GM12864 (cell line): ENCODE measurements around the gene CNIH4.

Source experiments
- DNase-seq: peaks from one replicate; pipeline ENCODE4 v3.0.0-alpha.2; 2011; ENCODE audit warnings: low read depth
- H3K4me3 ChIP-seq: 2 replicates; pipeline ENCODE4 v1.5.1; 2011; ENCODE audit warnings: mild to moderate bottlenecking, low read depth, low read length, control low read depth
- TF ChIP-seq, protein P1 (sequence below): IDR thresholded peaks from 2 replicates; pipeline ENCODE4 v1.5.1; 2011; ENCODE audit warnings: low read depth, mild to moderate bottlenecking, moderate library complexity, low read length, control low read depth, inconsistent platforms; ENCODE audit errors: missing control alignments

Gene CNIH4

DNA sequence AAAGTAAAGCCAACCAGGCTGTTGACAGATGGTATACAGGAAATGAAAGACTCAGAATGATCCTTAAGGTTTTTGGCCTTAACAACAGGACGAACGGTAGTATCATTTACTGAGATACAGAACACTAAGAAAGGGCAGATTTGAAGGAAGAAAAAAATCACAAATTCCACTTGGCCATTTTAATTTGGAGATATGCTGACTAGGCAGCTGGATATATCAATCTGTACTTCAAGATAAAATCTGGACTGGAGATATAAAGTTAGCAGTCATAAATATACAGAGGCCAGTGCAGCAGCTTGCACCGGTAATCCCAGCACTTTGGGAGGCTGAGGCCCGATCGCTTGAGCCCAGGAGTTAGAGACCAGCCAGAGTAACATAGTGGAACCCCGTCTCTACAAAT lies 28.0 kb upstream of the CNIH4 start:
- no peak for DNase-seq
- H3K4me3 ChIP-seq, result peak overlapping the region; percentile 87; the same call in 1 of the 2 replicates
- TF ChIP-seq, protein P1, sequence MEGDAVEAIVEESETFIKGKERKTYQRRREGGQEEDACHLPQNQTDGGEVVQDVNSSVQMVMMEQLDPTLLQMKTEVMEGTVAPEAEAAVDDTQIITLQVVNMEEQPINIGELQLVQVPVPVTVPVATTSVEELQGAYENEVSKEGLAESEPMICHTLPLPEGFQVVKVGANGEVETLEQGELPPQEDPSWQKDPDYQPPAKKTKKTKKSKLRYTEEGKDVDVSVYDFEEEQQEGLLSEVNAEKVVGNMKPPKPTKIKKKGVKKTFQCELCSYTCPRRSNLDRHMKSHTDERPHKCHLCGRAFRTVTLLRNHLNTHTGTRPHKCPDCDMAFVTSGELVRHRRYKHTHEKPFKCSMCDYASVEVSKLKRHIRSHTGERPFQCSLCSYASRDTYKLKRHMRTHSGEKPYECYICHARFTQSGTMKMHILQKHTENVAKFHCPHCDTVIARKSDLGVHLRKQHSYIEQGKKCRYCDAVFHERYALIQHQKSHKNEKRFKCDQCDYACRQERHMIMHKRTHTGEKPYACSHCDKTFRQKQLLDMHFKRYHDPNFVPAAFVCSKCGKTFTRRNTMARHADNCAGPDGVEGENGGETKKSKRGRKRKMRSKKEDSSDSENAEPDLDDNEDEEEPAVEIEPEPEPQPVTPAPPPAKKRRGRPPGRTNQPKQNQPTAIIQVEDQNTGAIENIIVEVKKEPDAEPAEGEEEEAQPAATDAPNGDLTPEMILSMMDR, result no peak

- TF ChIP-seq, protein P1, result no peak
- peak overlapping the region; percentile 87 for H3K4me3 ChIP-seq
- no peak for DNase-seq
Measured at GRCh38 chr1:224329484-224329841, 27.2 kb upstream of the CNIH4 start.

DNA sequence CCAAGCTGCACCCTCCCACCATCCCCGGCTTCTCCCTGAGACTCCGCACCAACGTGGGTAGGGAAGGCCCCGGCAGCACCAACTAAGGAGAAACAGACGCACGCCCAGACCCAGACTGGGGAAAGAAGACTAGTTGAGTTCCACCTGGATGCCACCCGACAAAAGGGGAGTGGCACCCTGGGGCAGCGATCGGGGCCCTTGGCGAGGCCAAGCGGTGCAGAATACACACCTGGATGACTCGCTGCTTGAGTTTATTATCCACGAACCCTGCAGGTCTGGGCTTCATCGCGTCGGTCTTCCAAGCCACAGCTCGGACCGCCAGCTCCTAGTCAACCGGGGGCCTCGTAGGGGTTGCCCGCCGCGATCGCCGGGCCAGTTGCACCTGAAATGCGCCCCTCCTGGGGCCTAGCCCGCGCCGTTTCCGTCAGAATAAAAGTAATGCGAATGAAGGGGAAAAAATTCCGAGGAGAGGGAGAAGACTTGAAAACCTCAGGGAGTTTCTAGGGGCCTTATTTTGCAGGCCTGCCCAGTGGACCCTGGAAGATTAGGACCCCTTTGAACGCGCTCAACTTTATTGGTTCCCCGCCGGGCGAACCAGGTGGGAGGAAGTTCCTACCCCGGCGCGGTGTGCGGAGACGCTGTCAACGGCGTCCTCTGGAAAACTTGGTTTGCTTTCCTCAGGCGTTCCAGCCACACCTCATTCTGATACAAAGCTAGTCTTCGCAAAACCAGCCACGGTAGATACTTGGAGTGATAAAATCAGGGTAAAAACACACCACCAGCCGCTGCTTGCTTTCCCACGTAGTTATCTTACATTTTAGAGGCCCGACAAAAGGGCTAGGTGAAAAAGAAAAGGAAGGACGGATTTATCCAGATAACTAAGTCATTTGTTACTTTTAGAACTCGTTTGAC lies 26.6 kb upstream of the CNIH4 start, which contains the start of gene NVL:
Gene NVL, minus strand, starts transcription at position 331 of the 912 bp plus-strand sequence. Its CDS starts 45 bp downstream, at position 286.
- DNase-seq, result peak; percentile 73
- peak within 1 kb of the TSS; percentile 87 for H3K4me3 ChIP-seq
- TF ChIP-seq, protein P1, result no peak

DNA sequence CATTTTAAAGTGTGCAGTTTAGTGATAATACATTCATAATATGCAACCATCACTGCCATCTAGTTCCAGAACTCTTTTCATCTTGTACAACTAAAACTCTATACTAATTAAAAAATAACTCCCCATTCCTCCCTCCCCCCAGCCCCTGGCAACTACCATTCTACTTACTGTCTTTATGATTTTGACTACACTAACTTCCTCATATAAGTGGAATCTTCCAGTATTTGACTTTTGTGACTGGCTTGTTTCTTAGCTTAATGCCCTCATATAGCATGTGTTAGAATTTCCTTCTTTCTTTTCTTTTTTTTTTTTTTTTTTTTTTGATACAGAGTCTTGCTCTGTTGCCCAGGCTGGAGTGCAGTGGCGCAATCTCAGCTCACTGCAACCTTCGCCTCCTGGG lies 25.4 kb upstream of the CNIH4 start:
- TF ChIP-seq, protein P1, result no peak
- H3K4me3 ChIP-seq, result no peak overlapping the region
- no peak for DNase-seq

GRCh38 chr1:224331824-224332223 lies 24.9 kb upstream of the CNIH4 start:
- H3K4me3 ChIP-seq, result no peak overlapping the region
- TF ChIP-seq, protein P1, result no peak
- no peak for DNase-seq

GRCh38 chr1:224333309-224333926 lies 23.3 kb upstream of the CNIH4 start:
- H3K4me3 ChIP-seq, result no peak overlapping the region
- TF ChIP-seq, protein P1, result peak; percentile 62

More at GRCh38 chr1:224333309-224333926, 23.3 kb upstream of the CNIH4 start:
- peak; percentile 42 for DNase-seq
